Karpas-422 (cell line): Measurements from ENCODE around the gene C16orf90. TPM values are rescaled to one million over a fixed set of nuclear protein-coding genes. Genes with fewer than 3 reads are reported as not detected.
"Not testable (repeated sequence)": the region's sequence is repeated elsewhere in the genome, so short reads cannot be mapped to it uniquely, and the experiment has no call there.

Experiments used
- DNase-seq: peaks from one replicate; pipeline ENCODE4 v3.0.0-alpha.2; 2015
- H2AFZ ChIP-seq: fragments of 200-600 bp; sonication (generic); 2 replicates; pipeline ENCODE4 v1.6.1; 2014; ENCODE audit warnings: antibody characterized with exemption, low read length, mixed read lengths
- H3K27ac ChIP-seq: fragments of 200-600 bp; sonication (generic); 2 replicates; pipeline ENCODE4 v1.5.1; 2014; ENCODE audit warnings: mild to moderate bottlenecking, low read length, moderate library complexity
- H3K27me3 ChIP-seq: fragments of 200-600 bp; sonication (generic); 2 replicates; pipeline ENCODE4 v1.6.1; 2014; ENCODE audit warnings: low read length, mixed read lengths
- H3K36me3 ChIP-seq: fragments of 200-600 bp; sonication (generic); 2 replicates; pipeline ENCODE4 v1.6.1; 2014; ENCODE audit warnings: low read length, mixed read lengths; ENCODE audit not compliant: insufficient read depth
- H3K4me1 ChIP-seq: fragments of 200-600 bp; sonication (generic); 2 replicates; pipeline ENCODE4 v1.6.1; 2014; ENCODE audit warnings: mild to moderate bottlenecking, low read length, mixed read lengths
- H3K4me2 ChIP-seq: fragments of 200-600 bp; sonication (generic); 2 replicates; pipeline ENCODE4 v1.6.1; 2014; ENCODE audit warnings: low read length, low read depth, mild to moderate bottlenecking; ENCODE audit not compliant: poor library complexity, severe bottlenecking
- H3K4me3 ChIP-seq: fragments of 200-600 bp; sonication (generic); 2 replicates; pipeline ENCODE4 v1.5.1; 2014; ENCODE audit warnings: mild to moderate bottlenecking, antibody characterized with exemption, low read length, mixed read lengths
- H3K79me2 ChIP-seq: fragments of 200-600 bp; sonication (generic); 2 replicates; pipeline ENCODE4 v1.6.1; 2014; ENCODE audit warnings: mild to moderate bottlenecking, low read length, mixed read lengths
- H3K9ac ChIP-seq: fragments of 200-600 bp; sonication (generic); 2 replicates; pipeline ENCODE4 v1.6.0; 2014; ENCODE audit warnings: low read length
- H3K9me2 ChIP-seq: fragments of 200-600 bp; sonication (generic), shearing (Covaris generic); replicated peaks from 2 replicates; pipeline ENCODE4 v1.6.0; 2014; ENCODE audit warnings: mild to moderate bottlenecking, low read length, moderate library complexity; ENCODE audit not compliant: insufficient read depth
- H3K9me3 ChIP-seq: fragments of 300-700, 200-600 bp; sonication (generic); 2 replicates; pipeline ENCODE4 v1.6.1; 2014; ENCODE audit warnings: low read length, mixed read lengths
- H4K20me1 ChIP-seq: fragments of 200-600 bp; sonication (generic); 2 replicates; pipeline ENCODE4 v1.6.1; 2014; ENCODE audit warnings: mild to moderate bottlenecking, antibody characterized with exemption, low read length, low read depth; ENCODE audit not compliant: insufficient read depth
- total RNA-seq: library from RNA; depleted of rRNA; stranded (reverse); fragments of >200 nt; shearing (Covaris generic); gene quantifications from 2 replicates; pipeline ENCODE4 v1.2.3, GENCODE V29; 2014; ENCODE audit warnings: low replicate concordance

Gene C16orf90
- total RNA-seq, 1 experiment from 2014 or later, result not detected

GRCh38 chr16:3509470-3509928, 14.2 kb upstream of the C16orf90 start:
- Histone ChIP-seq H3K27me3 (no peaks in the 10 kb centered on the region), H2AFZ (no peak overlapping the region), H3K27ac (no peak overlapping the region), H3K9me2 (no peaks in the 10 kb centered on the region), H3K79me2 (no peaks in the 10 kb centered on the region), H3K4me1 (no peaks in the 10 kb centered on the region), H3K4me2 (no peak overlapping the region), H3K36me3 (0 out of 2 replicates have a peak, but pooled peaks cover 8% of the 10 kb centered on the region), H3K9me3 (no peaks in the 10 kb centered on the region), H4K20me1 (no peaks in the 10 kb centered on the region), H3K9ac (no peak overlapping the region), H3K4me3 (no peak overlapping the region)
- DNase-seq, result no peak

- H3K9ac ChIP-seq, result no peak overlapping the region
- H3K4me2 ChIP-seq, result no peak overlapping the region
- no peaks in the 10 kb centered on the region for H3K9me3 ChIP-seq
- H3K4me1 ChIP-seq, result peaks cover 1% of the 10 kb centered on the region
- H3K4me3 ChIP-seq, result no peak overlapping the region
- H3K27me3 ChIP-seq, result no peaks in the 10 kb centered on the region
- no peaks in the 10 kb centered on the region for H4K20me1 ChIP-seq
- H3K9me2 ChIP-seq, result no peaks in the 10 kb centered on the region
- DNase-seq, result no peak
- H2AFZ ChIP-seq, result no peak overlapping the region
- H3K36me3 ChIP-seq, result 0 out of 2 replicates have a peak, but pooled peaks cover 8% of the 10 kb centered on the region
- no peak overlapping the region for H3K27ac ChIP-seq
- no peaks in the 10 kb centered on the region for H3K79me2 ChIP-seq
These were observed 13.4 kb upstream of the C16orf90 start for GRCh38 chr16:3508736-3509135.

GRCh38 chr16:3503523-3503922, 8.2 kb upstream of the C16orf90 start:
- Histone ChIP-seq H3K4me2 (no peak overlapping the region), H2AFZ (no peak overlapping the region), H3K9ac (no peak overlapping the region), H3K4me3 (no peak overlapping the region), H3K9me2 (no peaks in the 10 kb centered on the region), H3K27ac (no peak overlapping the region), H3K27me3 (no peaks in the 10 kb centered on the region), H3K9me3 (no peaks in the 10 kb centered on the region), H3K79me2 (peaks cover 20% of the 10 kb centered on the region), H3K36me3 (0 out of 2 replicates have a peak, but pooled peaks cover 6% of the 10 kb centered on the region), H3K4me1 (peaks cover 27% of the 10 kb centered on the region), H4K20me1 (no peaks in the 10 kb centered on the region)
- DNase-seq, result no peak

DNA sequence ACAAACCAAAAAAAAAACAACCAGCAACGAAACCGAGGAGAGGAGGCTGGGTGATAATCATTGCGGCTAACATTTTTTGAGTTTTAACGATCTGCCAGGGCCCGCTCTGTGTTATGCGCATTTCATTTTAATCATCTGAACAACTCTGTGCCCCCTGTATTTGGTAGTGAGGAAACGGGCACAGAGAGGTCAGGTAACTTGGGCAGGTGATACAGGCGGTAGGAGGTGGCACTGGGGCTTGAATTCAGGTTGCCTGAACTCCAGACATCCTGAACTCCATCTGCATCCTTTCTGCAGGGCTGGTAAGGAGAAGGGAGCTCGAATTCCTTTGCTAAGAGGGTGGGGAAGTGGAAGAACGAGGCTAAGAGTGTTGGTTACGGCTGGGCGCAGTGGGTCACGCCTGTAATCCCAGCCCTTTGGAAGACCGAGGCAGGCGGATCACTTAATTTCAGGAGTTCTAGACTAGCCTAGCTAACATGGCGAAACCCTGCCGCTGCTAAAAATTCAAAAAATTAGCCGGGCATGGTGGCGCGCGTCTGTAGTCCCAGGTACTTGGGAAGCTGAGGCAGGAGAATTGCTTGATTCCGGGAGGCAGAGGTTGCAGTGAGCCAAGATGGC, 6.6 kb upstream of the C16orf90 start:
- Histone ChIP-seq H3K4me2 (peak overlapping the region; percentile 79), H3K4me1 (peaks cover 27% of the 10 kb centered on the region)
- no peak for DNase-seq

DNA sequence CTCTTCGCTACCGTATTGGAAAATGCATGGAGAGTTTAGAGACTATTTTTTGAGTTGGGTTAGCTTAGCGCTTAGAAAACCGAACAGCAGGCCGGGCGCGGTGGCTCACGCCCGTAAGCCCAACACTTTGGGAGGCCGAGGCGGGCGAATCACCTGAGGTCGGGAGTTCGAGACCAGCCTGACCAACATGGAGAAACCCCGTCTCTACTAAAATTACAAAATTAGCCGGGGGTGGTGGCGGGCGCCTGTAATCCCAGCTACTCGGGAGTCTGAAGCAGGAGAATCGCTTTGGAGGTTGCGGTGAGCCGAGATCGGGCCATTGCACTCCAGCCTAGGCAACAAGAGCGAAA, 6.1 kb upstream of the C16orf90 start:
- H3K36me3 ChIP-seq, H3K27me3 ChIP-seq, DNase-seq, H3K9me3 ChIP-seq, H3K27ac ChIP-seq, H4K20me1 ChIP-seq, H3K9me2 ChIP-seq, H2AFZ ChIP-seq: not testable (repeated sequence)
- Histone ChIP-seq H3K4me1 (peaks cover 27% of the 10 kb centered on the region), H3K9ac (peak overlapping the region; percentile 80), H3K4me3 (peak overlapping the region; percentile 82), H3K79me2 (peaks cover 20% of the 10 kb centered on the region), H3K4me2 (peak overlapping the region; percentile 79)

More for the DNA sequence above, 6.6 kb upstream of the C16orf90 start:
- H2AFZ ChIP-seq, result no peak overlapping the region
- H3K9me2 ChIP-seq, result no peaks in the 10 kb centered on the region
- H3K4me3 ChIP-seq, result peak overlapping the region; percentile 82
- H3K79me2 ChIP-seq, result peaks cover 20% of the 10 kb centered on the region
- no peak overlapping the region for H3K27ac ChIP-seq
- H3K9ac ChIP-seq, result peak overlapping the region; percentile 80
- 0 out of 2 replicates have a peak, but pooled peaks cover 6% of the 10 kb centered on the region for H3K36me3 ChIP-seq
- H3K9me3 ChIP-seq, result no peaks in the 10 kb centered on the region
- no peaks in the 10 kb centered on the region for H3K27me3 ChIP-seq
- no peaks in the 10 kb centered on the region for H4K20me1 ChIP-seq

DNA sequence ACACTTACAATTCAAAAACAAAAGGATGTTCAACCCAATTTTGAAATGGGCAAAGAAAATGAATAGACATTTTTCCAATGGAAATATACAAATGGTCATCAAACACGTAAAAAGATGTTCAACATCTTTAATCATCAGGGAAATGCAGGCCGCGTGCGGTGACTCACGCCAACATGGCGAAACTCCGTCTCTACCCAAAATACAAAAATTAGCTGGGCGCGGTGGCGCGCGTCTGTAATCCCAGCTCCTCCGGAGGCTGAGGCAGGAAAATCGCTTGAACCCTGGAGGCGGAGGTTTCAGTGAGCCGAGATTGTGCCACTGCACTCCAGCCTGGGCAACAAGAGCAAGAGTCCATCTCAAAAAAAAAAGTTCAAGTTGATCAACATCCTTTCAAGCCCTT, 3.7 kb upstream of the C16orf90 start:
- Histone ChIP-seq H3K27me3 (no peaks in the 10 kb centered on the region), H3K79me2 (peaks cover 20% of the 10 kb centered on the region), H3K4me1 (peaks cover 27% of the 10 kb centered on the region), H3K36me3 (no peaks in the 10 kb centered on the region), H3K4me2 (no peak overlapping the region), H2AFZ (no peak overlapping the region), H3K9me3 (no peaks in the 10 kb centered on the region), H3K9ac (no peak overlapping the region), H4K20me1 (no peaks in the 10 kb centered on the region), H3K9me2 (no peaks in the 10 kb centered on the region), H3K27ac (no peak overlapping the region), H3K4me3 (no peak overlapping the region)
- DNase-seq, result no peak

- H3K4me1 ChIP-seq, result peaks cover 23% of the 10 kb centered on the region
- H3K9me3 ChIP-seq, result no peaks in the 10 kb centered on the region
- peaks cover 19% of the 10 kb centered on the region for H3K79me2 ChIP-seq
- H3K4me3 ChIP-seq, result no peak overlapping the region
- DNase-seq, result no peak
- H3K4me2 ChIP-seq, result no peak overlapping the region
- no peak overlapping the region for H3K9ac ChIP-seq
- no peak overlapping the region for H3K27ac ChIP-seq
- no peaks in the 10 kb centered on the region for H3K27me3 ChIP-seq
- H2AFZ ChIP-seq, result no peak overlapping the region
- H3K9me2 ChIP-seq, result no peaks in the 10 kb centered on the region
- H4K20me1 ChIP-seq, result no peaks in the 10 kb centered on the region
- no peaks in the 10 kb centered on the region for H3K36me3 ChIP-seq
These were observed 2.5 kb upstream of the C16orf90 start for GRCh38 chr16:3497771-3498170.

DNA sequence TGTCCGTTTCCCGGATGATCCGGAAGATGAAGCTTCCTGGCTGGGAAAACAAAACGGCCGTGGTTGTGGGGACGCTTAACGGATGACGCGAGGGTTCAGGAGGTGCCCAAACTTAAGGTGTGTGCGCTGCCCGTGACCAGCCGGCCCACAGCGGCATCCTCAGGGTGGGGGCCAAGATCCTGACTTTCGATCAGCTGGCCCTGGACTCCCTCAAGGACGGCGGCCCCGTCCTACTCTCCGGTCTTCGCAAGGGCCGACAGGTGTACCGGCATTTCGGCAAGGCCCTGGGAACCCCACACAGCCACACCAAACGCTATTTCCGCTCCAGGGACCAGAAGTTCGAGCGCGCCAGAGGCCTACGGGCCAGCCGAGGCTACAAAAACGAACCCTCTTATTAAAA, 1.1 kb upstream of the C16orf90 start:
- no peaks in the 10 kb centered on the region for H4K20me1 ChIP-seq
- H3K9me3 ChIP-seq, result no peaks in the 10 kb centered on the region
- H3K27ac ChIP-seq, result no peak overlapping the region
- H3K79me2 ChIP-seq, result peaks cover 5% of the 10 kb centered on the region
- H3K27me3 ChIP-seq, result no peaks in the 10 kb centered on the region
- H3K36me3 ChIP-seq, result no peaks in the 10 kb centered on the region
- DNase-seq, result no peak
- H3K4me3 ChIP-seq, result no peak overlapping the region
- H3K4me2 ChIP-seq, result no peak overlapping the region
- H3K9ac ChIP-seq, result no peak overlapping the region
- peaks cover 9% of the 10 kb centered on the region for H3K4me1 ChIP-seq
- H2AFZ ChIP-seq, result no peak overlapping the region
- H3K9me2 ChIP-seq, result no peaks in the 10 kb centered on the region
